ENCODE measurements around the gene TSPAN12. TPM values are rescaled to one million over a fixed set of nuclear protein-coding genes. Genes with fewer than 3 reads are reported as not detected.
A peak's percentile ranks its signal among the peaks of the same experiment; 100 is the strongest.

The TSPAN12 gene
- total and polyA plus RNA-seq, 2 of the 8 experiments (the other 6 are each of a cell fraction or from before 2014, with no cell fraction given): 6.1 to 17.9 TPM

- Histone ChIP-seq H3K4me1 (replicated peaks in 1 of 4; ENCODE audit: control insufficient read depth in 3 of 4, insufficient read depth in 4 of 4, low read length in 3 of 4) (no peaks in the 10 kb centered on the region; a peak in 1 of 7 replicates), H2BK20ac (ENCODE audit: low read length) (no peak overlapping the region), H3K9ac (replicated peaks in 1 of 4; ENCODE audit: extremely low read depth in 1 of 4, low read depth in 3 of 4, low read length in 3 of 4) (no peak overlapping the region), H3K4ac (replicated peaks; ENCODE audit: insufficient read length, low read depth, low read length) (no peak overlapping the region), H3K4me2 (ENCODE audit: insufficient read depth in 1 of 2, low read depth in 2 of 2, low read length in 2 of 2) (no peak overlapping the region), H3K23me2 (ENCODE audit: low read depth, low read length) (no peaks in the 10 kb centered on the region; the same call in 1 of the 2 replicates), H3K79me2 (ENCODE audit: control insufficient read depth in 1 of 2, insufficient read depth in 2 of 2, low read length in 2 of 2) (no peaks in the 10 kb centered on the region), H4K20me1 (replicated peaks in 1 of 2; ENCODE audit: control insufficient read depth in 1 of 2, insufficient read depth in 2 of 2, low read length in 2 of 2) (no peaks in the 10 kb centered on the region), H3K27ac (ENCODE audit: low read depth, low read length) (no peak overlapping the region), H2AFZ (ENCODE audit: low read length) (no peak overlapping the region), H3K18ac (ENCODE audit: extremely low read depth, low read length) (no peak overlapping the region), H3K36me3 (ENCODE audit: control insufficient read depth in 2 of 4, insufficient read depth in 4 of 4, low read length in 3 of 4) (no peaks in the 10 kb centered on the region), H2BK5ac (ENCODE audit: low read depth, low read length) (0 out of 2 replicates have a peak overlapping the region, but pooled peaks have one; percentile 60), H3K9me3 (ENCODE audit: insufficient read depth in 2 of 2, low read depth in 1 of 2, low read length in 1 of 2) (no peaks in the 10 kb centered on the region), H3K27me3 (replicated peaks in 1 of 4; ENCODE audit: control insufficient read depth in 3 of 4, extremely low read depth in 1 of 4, insufficient read depth in 3 of 4, low read length in 3 of 4) (no peaks in the 10 kb centered on the region), H3K79me1 (ENCODE audit: low read depth, low read length) (no peaks in the 10 kb centered on the region), H3K14ac (ENCODE audit: insufficient read length) (no peak overlapping the region), H3K23ac (ENCODE audit: insufficient read length) (no peak overlapping the region), H2AK5ac (ENCODE audit: low read depth, low read length) (no peak overlapping the region), H2BK12ac (ENCODE audit: low read depth, low read length) (no peak overlapping the region), H4K8ac (ENCODE audit: extremely low read depth, insufficient read depth, low read length) (no peak overlapping the region), H4K91ac (replicated peaks; ENCODE audit: insufficient read length, low read length) (no peak overlapping the region), H2BK15ac (ENCODE audit: low read length) (no peak overlapping the region), H4K5ac (ENCODE audit: insufficient read length, low read depth, low read length) (no peak overlapping the region), H3K56ac (replicated peaks; ENCODE audit: insufficient read length, low read depth, low read length) (no peak overlapping the region), H2BK120ac (replicated peaks; ENCODE audit: low read depth, low read length) (no peak overlapping the region), H3K4me3 (ENCODE audit: extremely low read depth in 1 of 4, insufficient read depth in 2 of 4, low read depth in 3 of 4, low read length in 4 of 4) (no peak overlapping the region)
- CTCF ChIA-PET (ENCODE audit: partially characterized antibody): interaction anchor here (0.9 to 1.2 kb wide), 6 partner anchors 9 to 32 kb away, joined by 3 to 7 read pairs (median 4); no protein-coding TSS in a partner anchor
- TF ChIP-seq TCF12 (IDR thresholded peaks at IDR 0.05; ENCODE audit: low read depth, low read length) (no peak), RAD21 (IDR thresholded peaks at IDR 0.05 in 1 of 2, conservative IDR thresholded peaks at IDR 0.05 in 1 of 2; ENCODE audit: low read depth in 2 of 2, low read length in 2 of 2) (no peak), SP2 (IDR thresholded peaks at IDR 0.05; ENCODE audit: low read length) (no peak), SIN3A (conservative IDR thresholded peaks at IDR 0.05 in 1 of 2, IDR thresholded peaks at IDR 0.05 in 1 of 2; ENCODE audit: low read depth in 1 of 2, low read length in 2 of 2) (no peak), SUZ12 (IDR thresholded peaks at IDR 0.05; ENCODE audit: low read length) (no peak), PHF8 (conservative IDR thresholded peaks at IDR 0.05; ENCODE audit: low read depth, low read length) (no peak), POLR2A (IDR thresholded peaks at IDR 0.05; ENCODE audit: control extremely low read depth in 1 of 2, low read depth in 2 of 2, low read length in 2 of 2) (no peak), EGR1 (IDR thresholded peaks at IDR 0.05; ENCODE audit: borderline replicate concordance, low read depth, low read length) (no peak)
- DNase-seq (ENCODE audit: low read depth in 1 of 2, low spot score in 2 of 2) (no peak), FAIRE-seq (no peak)
- POLR2A ChIA-PET (ENCODE audit: partially characterized antibody): interaction anchor here (1.4 kb wide), 1 partner anchor 33 kb away, joined by 4 read pairs; no protein-coding TSS in a partner anchor
Measured at GRCh38 chr7:120775755-120776154, 82.2 kb downstream of the TSPAN12 start.

All from H1 (cell line).